ENCODE results near the gene TMA7.

DNA sequence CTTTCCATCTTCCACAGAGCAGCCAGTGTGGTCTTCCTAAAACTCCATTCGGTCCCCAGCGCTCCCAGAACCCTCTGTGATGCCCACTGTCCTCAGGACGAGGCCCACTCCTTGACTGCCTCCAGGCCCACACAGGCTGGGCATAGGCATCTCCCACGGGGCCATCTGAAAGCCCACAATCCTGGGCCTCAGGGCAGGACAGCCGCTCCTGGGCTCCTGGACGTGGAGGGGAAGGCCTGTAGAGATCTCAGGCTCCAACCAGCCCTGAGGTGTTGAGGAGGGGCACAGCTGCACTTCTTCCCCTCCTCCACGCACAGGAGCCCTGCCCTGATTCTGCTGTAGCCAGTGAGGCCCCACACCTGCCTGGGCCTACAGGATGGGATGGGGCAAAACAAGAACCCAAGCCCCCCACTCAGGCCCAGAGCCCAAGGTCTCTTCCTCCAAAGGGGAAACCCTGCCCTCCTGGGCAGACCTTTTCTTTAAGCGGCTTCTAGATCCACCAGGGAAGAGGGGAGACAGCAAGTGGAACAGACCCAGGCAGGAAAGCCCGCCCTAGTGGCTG lies 38.0 kb downstream of the TMA7 start:
- TF ChIP-seq JUND (IDR thresholded peaks at IDR 0.05; ENCODE audit: borderline replicate concordance, low read depth, low read length), result no peak
- TF ChIP-seq JUND (tag; IDR thresholded peaks at IDR 0.05; ENCODE audit: borderline replicate concordance, low read depth, low read length), result no peak
- no peak for TF ChIP-seq ATF3 (IDR thresholded peaks at IDR 0.05)
- no peak for TF ChIP-seq ATF3 (CRISPR knock-in tag; conservative IDR thresholded peaks at IDR 0.05)
- TF ChIP-seq CTCF (IDR thresholded peaks at IDR 0.05 in 2 of 3, conservative IDR thresholded peaks at IDR 0.05 in 1 of 3; ENCODE audit: insufficient read depth in 2 of 3, low read depth in 1 of 3, low read length in 3 of 3), result no peak
- no peak for TF ChIP-seq REST (IDR thresholded peaks at IDR 0.05; ENCODE audit: borderline replicate concordance)
- no peak for TF ChIP-seq REST (CRISPR knock-in tag; IDR thresholded peaks at IDR 0.05; ENCODE audit: low read depth)
- TF ChIP-seq IRF1 (CRISPR knock-in tag; IDR thresholded peaks at IDR 0.05; ENCODE audit: borderline replicate concordance), result no peak
- TF ChIP-seq, protein P1, sequence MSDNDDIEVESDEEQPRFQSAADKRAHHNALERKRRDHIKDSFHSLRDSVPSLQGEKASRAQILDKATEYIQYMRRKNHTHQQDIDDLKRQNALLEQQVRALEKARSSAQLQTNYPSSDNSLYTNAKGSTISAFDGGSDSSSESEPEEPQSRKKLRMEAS (CRISPR knock-in tag; IDR thresholded peaks at IDR 0.05), result no peak

Data from K562 (cell line).